GM12864 (cell line): ENCODE measurements around the gene SMYD2.

ENCODE experiments used
- DNase-seq: peaks from one replicate; pipeline ENCODE4 v3.0.0-alpha.2; 2011; ENCODE audit warnings: low read depth
- H3K4me3 ChIP-seq: 2 replicates; pipeline ENCODE4 v1.5.1; 2011; ENCODE audit warnings: mild to moderate bottlenecking, low read depth, low read length, control low read depth
- TF ChIP-seq, protein P1 (sequence below): IDR thresholded peaks from 2 replicates; pipeline ENCODE4 v1.5.1; 2011; ENCODE audit warnings: low read depth, mild to moderate bottlenecking, moderate library complexity, low read length, control low read depth, inconsistent platforms; ENCODE audit errors: missing control alignments

SMYD2 gene, protein sequence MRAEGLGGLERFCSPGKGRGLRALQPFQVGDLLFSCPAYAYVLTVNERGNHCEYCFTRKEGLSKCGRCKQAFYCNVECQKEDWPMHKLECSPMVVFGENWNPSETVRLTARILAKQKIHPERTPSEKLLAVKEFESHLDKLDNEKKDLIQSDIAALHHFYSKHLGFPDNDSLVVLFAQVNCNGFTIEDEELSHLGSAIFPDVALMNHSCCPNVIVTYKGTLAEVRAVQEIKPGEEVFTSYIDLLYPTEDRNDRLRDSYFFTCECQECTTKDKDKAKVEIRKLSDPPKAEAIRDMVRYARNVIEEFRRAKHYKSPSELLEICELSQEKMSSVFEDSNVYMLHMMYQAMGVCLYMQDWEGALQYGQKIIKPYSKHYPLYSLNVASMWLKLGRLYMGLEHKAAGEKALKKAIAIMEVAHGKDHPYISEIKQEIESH

DNA sequence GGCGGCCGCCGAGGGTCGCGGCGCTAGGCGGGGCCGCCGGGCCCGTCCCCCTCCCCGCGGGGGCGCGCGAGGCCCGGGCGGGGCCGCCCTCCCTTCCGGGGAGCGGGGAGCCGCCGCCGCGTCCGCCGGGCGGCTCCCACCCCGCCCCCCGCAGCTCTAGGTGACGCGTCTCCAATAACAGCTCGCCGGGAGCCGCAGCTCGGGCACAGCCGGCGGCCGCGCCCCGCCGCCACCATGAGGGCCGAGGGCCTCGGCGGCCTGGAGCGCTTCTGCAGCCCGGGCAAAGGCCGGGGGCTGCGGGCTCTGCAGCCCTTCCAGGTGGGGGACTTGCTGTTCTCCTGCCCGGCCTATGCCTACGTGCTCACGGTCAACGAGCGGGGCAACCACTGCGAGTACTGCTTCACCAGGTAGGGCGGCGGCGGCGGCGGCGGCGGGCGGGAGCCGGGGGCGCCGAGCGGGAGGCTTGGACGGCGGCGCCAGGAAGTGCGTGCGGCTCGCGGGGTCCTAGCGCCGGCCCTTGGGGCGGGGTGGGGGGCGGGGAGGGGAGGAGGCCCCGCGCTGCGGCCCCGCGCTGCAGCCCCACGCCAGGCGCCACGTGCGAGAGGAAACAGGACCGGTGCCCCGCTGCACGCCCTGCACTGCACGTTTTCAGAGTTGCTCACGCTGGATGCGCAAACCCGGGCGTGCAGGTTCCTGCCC, at the start of gene SMYD2:
SMYD2 (plus strand) TSS at position 139 of the 699 bp plus-strand sequence; CDS start at position 235, 96 bp downstream.
- no peak for DNase-seq
- TF ChIP-seq, protein P1, sequence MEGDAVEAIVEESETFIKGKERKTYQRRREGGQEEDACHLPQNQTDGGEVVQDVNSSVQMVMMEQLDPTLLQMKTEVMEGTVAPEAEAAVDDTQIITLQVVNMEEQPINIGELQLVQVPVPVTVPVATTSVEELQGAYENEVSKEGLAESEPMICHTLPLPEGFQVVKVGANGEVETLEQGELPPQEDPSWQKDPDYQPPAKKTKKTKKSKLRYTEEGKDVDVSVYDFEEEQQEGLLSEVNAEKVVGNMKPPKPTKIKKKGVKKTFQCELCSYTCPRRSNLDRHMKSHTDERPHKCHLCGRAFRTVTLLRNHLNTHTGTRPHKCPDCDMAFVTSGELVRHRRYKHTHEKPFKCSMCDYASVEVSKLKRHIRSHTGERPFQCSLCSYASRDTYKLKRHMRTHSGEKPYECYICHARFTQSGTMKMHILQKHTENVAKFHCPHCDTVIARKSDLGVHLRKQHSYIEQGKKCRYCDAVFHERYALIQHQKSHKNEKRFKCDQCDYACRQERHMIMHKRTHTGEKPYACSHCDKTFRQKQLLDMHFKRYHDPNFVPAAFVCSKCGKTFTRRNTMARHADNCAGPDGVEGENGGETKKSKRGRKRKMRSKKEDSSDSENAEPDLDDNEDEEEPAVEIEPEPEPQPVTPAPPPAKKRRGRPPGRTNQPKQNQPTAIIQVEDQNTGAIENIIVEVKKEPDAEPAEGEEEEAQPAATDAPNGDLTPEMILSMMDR: no peak
- peak within 1 kb of the TSS; percentile 77 for H3K4me3 ChIP-seq

DNA sequence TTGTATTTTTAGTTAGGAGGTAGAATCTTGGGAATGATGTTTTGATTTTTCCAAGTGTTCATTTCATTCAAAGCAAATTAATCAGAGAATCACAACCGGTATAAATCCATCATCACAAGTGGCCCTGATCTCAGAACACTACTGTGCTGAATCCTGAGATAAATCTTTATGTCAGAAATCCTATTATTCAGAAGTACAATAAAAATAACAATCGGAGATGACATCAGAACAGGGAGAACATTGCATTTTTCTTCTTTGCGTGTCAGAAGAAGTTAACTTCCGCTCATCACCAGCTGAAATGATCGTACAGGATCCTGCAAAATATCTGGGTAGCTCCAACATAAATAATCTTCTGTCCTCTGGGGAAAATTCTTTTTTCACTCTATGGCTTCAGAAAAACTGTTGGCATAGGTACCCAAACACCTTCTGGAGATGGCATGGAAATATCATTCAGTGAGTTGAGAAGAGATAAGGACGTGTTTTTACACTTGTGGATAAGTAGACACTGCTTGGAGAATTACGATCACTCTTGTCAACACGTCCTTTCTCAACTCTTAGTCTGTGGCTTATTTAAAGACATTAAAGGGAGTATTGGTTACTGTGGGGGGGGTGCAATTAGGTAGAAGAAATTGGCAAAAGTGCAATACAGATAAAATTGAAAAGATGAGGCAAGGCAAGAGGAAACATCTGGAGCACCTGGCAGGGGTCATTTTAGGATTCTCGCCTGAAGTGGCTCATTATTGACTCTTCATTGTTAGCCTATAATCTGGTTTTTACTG, 46.9 kb upstream of the SMYD2 start:
- TF ChIP-seq, protein P1: no peak
- no peak overlapping the region for H3K4me3 ChIP-seq
- no peak for DNase-seq

DNA sequence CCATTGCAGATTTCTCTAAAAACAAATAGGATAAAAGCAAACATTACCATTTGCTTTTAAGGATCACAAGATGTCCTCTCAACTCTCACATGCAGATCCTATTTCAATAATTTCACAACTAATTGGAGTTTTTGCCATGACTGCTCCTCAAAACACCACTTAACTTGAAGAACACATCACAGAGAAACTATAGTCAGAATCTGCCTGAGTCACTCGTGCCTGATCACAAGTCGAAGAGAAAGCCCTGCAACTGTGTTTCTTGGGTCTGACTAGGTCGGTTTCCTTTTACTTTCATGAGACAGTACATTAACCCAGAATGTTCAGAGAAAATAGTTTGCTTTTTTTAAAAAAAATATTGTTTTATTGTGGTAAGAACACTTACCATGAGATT, 46.3 kb upstream of the SMYD2 start:
- TF ChIP-seq, protein P1: no peak
- H3K4me3 ChIP-seq: no peak overlapping the region
- no peak for DNase-seq

DNA sequence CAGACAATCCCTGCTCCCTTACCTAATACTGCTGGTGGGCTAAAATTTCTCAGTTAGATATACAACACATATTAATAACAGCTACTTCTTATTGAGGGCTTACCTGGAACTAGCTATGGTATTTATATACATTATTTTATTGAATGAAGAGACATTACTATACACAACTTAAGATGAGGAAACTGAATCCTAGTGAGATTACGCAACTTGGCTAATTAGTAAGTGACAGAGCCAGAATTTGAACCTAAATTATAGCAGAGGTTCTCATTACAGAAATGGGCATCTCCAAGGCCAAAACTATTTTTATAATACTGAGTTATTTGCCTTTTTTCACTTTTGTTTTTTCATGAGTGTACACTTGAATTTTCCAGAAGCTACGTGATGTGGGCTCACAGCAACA, 44.5 kb upstream of the SMYD2 start:
- TF ChIP-seq, protein P1: no peak
- no peak overlapping the region for H3K4me3 ChIP-seq
- no peak for DNase-seq

DNA sequence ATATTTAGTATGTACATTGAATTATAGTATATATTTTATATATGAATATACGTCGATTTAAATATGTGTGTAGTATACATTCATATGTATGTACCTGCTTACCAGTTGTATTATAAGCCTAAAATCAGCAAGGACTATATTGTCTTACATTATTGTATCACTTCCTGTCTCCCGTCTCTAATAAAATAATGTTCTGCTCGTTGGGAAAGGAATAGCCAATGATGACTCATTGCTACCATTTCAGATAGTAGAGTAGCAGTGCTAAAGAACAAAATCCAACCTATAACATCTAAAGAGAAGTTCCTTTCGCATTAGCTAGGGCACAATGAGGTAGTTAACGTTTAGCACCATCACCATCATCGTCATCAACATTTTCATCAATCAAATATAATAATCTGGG, 39.9 kb upstream of the SMYD2 start:
- TF ChIP-seq, protein P1: no peak

DNA sequence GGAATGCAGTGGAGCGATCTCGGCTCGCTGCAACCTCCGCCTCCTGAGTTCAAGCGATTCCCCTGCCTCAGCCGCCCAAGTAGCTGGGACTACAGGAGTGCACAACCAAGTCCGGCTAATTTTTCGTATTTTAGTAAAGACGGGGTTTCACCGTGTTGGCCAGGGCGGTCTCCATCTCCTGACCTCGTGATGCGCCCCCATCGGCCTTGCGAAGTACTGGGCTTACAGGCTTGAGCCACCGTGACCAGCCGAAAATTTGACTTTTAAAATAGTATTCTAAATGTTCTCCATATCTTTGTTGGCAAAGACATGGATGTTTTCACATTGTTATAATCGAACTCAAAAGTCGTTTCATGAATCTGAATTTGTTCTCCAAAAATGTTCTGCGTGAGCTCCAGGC, 36.7 kb upstream of the SMYD2 start:
- TF ChIP-seq, protein P1: no peak
- DNase-seq: no peak
- H3K4me3 ChIP-seq: no peak overlapping the region

More for the DNA sequence above, 39.9 kb upstream of the SMYD2 start:
- H3K4me3 ChIP-seq: no peak overlapping the region
- DNase-seq: no peak
